ENCODE data around the gene SH3BGR.
"Not testable (repeated sequence)": the region's sequence is repeated elsewhere in the genome, so short reads cannot be mapped to it uniquely, and the experiment has no call there.

The SH3BGR gene

DNA sequence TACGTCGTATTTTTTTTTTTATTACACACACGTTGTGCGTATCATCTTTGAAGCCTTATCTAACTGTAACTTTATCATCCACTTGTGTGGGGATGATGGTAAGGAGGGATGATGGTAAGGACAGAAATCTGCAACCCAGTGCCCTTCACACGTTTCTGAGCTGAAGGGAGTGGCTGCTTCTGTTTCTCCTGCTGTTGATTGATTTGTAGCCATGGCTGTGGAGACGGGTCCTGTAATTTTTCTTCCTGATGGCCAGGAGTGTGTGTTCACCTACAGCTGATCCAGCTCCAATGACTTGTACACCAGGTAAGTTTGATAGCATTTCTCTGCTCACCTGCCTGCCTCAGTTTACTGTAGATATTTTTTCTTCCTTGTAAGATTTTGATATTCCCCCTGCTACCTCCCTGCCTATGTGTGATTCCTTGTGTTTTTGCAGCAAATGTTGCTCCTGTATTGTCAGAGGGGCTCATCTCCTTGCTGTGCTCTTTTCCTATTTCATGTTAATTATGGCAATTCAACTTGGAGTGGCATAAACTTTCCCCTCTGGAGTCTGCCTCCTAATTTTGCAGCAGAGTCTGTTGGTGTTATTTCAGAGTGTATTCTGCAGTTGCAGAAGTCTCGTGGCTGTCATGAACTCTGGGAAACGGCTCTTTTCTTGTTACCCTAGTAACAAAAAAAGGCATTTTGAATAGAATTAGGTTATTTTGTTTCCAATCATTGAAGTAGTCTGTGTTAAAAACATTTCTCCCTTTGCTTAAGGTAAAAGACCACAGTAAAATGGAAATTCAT lies 64.1 kb downstream of the SH3BGR start:
- DNase-seq (ENCODE audit: low read depth) = no peak

DNA sequence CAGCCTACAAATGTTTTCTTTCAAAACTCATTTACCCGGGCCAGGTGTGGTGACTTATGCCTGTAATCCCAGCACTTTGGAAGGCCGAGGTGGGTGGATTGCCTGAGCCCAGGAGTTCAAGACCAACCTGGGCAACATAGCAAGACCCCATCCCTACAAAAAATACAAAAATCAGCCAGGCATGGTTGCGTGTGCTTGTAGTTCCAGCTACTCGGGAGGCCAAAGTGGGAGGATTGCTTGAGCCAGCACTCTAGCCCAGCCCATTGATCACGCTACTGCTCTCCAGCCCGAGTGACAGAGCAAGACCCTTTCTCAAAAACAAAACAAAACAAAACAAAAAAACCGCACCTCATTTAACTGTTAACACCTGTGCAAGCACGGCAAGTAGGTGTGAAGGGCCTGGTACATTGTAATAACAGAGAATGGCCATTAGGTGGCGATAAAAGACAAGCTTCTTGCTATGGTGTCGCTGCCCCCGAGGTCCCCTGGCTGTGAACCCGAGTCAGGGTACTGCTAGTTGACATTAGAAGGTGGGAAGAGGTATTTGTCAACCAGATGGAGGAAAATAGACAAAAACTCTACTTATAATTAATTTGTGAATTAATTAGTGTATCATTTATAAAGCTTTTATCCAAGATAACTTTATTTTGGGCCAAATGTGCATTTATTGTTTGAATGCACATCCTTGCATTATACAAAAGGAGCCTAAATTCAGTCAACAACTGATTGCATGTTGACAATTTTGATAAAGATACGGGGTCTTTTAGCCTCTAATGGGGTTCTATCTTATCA lies 66.5 kb downstream of the SH3BGR start:
- peak; percentile 15 for DNase-seq (ENCODE audit: low read depth)

- no peak for DNase-seq (ENCODE audit: low read depth)
Measured at GRCh38 chr21:39518847-39519210, 67.1 kb downstream of the SH3BGR start.

- no peak for DNase-seq (ENCODE audit: low read depth)
Measured at GRCh38 chr21:39519835-39520234, 68.1 kb downstream of the SH3BGR start.

DNA sequence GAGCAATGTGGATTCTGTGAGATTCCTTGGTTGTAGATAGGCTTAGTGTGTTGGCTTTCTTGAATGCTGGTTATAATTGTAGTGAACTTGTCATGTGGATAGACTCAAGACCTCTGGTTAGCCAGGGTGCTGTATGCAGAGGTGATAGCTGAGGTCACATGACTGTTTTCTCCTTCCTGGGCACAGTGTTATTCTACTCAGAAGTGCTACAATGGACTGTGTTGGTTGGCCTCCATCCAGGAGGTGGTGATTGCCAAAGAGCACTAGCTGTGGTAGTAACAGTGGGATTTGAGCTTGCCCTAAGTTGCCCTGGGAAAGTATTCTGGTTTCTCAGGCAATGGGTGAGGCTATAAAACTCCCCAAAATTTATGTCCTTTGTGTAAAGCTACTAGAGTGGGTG lies 71.6 kb downstream of the SH3BGR start:
- no peak for DNase-seq (ENCODE audit: low read depth)

DNA sequence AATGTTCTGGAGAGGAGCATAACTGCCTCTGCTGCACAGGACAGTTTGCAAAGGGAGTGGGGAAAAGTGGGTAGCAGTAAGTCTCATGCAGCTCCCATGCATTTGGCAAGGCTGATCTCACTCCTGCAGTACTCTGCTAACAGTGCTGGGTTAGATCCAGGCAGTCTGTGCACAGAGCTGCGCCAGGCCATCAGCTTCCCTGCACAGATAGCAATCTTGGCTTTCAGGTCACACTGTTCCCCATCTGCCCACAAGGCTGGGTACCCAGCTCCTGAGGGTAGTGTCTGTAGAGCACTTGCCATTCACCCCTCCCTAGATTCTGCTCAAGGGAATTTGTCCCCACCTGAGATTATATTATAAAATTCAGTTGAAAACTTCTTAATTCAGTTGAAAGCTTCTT lies 72.1 kb downstream of the SH3BGR start:
- no peak for DNase-seq (ENCODE audit: low read depth)

GRCh38 chr21:39525129-39525528 lies 73.4 kb downstream of the SH3BGR start:
- DNase-seq (ENCODE audit: low read depth) = no peak

GRCh38 chr21:39525601-39526000 lies 73.8 kb downstream of the SH3BGR start:
- no peak for DNase-seq (ENCODE audit: low read depth)

DNA sequence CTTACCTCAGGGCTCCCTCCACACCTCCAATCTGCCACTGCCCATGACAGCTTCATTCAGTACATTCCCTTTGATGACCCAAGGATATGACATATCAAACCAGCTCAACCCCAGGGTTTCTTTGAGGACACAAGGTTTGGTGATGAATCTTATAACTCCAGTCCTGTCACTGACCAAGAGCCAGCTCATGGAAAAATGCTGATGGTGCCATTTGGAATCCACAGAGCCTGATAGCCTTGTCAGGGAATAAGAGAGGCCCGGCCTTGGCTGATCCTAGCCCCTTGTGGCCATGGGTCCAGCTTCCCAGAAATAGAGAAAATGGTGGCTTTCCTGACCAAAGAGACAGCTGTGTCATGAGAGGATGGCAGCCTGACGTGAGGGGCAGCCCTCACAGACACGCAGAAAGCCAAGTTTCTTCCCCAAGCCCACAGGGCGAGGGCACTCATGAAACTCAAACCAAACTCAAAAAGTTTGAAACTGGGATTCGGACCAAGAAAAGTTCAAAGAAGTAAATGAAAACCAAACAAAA lies 75.4 kb downstream of the SH3BGR start:
- no peak for DNase-seq (ENCODE audit: low read depth)

DNA sequence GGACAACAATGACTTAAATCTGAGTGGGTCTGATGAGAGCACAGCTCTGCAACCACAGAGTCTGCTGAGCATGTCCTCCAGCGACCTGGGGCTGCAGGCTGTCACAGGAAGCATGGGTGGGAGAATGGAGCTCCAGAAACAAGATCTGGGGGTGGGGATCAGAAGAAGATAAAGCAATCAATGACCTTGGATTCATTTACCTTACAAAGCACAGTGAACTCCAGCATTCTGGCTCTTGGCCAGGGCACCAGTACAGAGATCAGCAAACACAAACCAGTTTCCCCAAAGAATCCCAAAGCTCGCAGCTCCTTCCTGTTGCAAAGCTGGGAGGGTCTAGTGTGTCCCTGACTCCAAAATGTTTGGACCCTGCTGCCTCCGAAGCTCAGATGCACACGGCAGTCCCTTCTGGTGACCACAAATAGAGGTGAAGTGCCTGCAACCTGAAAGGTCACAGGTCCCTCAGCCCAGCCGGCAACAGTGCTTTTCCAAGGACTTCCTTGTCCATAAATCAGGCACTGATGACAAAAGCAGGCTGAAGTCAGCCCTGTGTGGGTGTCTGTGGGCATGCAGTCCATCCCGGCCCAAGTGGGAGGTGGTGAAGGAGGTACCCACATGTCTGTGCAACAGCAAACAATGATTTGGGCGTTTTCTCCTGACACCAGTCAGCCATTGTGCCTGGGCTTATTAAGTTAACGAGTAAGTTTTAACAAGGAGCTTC lies 76.1 kb downstream of the SH3BGR start:
- no peak for DNase-seq (ENCODE audit: low read depth)

GRCh38 chr21:39529026-39529425 lies 77.3 kb downstream of the SH3BGR start:
- DNase-seq (ENCODE audit: low read depth) = no peak

- no peak for DNase-seq (ENCODE audit: low read depth)
Measured at GRCh38 chr21:39531064-39531463, 79.3 kb downstream of the SH3BGR start.

DNA sequence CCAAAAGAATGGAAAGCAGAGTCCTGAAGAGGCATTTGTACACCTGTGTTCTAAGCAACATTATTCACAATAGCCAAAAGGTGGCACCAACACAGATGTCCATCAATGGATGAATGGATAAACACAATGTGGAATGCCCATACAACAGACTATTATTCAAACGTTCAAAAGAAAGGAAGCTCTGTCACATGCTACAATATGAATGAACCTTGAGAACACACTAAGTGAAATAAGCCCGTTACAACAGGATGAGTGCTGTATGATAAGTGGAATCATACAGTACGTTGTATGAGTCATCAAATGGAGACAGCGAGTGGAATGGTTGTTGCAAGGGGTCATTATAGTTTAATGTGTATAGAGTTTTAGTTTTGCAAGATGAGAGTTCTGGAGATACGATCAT lies 80.1 kb downstream of the SH3BGR start:
- no peak for DNase-seq (ENCODE audit: low read depth)

GRCh38 chr21:39533545-39534380 lies 82.0 kb downstream of the SH3BGR start:
- DNase-seq (ENCODE audit: low read depth) = no peak

DNA sequence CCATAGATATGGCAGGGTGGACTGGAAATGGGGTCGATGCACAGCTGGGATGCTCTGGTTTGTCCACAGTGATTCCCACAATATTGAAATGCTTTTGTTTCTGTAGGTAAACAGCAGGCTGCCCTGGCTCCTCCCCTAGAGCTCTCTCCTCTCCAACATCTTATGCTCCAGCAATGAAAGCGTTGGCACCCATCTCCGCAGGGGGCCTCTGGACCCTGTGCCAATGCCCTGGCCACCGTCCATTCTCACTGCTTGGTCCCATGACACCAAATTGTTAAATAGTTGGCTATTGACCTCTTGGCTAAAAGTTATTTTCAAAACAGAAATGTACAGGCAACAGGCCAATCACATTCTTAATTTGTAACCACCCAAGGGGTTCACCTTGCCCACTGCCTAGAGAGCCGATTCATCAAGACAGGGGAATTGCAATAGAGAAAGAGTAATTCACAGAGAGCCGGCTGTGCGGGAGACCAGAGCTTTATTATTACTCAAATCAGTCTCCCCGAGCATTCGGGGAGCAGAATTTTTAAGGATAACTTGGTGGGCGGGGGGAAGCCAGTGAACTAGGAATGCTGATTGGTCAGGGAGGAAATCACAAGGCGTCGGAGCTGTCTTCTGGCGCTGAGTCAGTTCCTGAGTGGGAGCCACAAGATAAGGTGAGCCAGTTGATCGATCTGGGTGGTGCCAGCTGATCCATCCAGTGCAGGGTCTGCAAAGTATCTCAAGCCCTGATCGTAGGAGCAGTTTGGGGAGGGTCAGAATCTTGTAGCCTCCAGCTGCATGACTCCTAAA lies 84.1 kb downstream of the SH3BGR start:
- DNase-seq (ENCODE audit: low read depth) = no peak

DNA sequence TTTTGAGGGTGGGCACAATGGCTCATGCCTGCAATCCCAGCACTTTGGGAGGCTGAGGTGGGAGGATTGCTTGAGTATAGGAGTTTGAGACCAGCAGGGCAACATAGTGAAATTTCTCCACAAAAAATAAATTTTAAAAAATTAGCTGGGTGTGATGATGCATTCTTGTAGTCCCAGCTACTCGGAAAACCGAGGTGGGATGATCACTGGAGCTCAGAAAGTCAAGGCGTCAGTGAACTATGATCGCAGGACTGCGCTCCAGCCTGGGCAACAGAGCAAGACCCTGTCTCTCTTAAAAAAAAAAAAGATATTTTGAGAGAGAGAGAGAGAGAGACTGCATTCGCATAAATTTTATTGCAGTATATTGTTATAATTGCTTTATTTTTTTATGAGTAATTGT lies 85.1 kb downstream of the SH3BGR start:
- DNase-seq (ENCODE audit: low read depth) = no peak

- no peak for DNase-seq (ENCODE audit: low read depth)
Measured at GRCh38 chr21:39537571-39537970, 85.8 kb downstream of the SH3BGR start.

DNA sequence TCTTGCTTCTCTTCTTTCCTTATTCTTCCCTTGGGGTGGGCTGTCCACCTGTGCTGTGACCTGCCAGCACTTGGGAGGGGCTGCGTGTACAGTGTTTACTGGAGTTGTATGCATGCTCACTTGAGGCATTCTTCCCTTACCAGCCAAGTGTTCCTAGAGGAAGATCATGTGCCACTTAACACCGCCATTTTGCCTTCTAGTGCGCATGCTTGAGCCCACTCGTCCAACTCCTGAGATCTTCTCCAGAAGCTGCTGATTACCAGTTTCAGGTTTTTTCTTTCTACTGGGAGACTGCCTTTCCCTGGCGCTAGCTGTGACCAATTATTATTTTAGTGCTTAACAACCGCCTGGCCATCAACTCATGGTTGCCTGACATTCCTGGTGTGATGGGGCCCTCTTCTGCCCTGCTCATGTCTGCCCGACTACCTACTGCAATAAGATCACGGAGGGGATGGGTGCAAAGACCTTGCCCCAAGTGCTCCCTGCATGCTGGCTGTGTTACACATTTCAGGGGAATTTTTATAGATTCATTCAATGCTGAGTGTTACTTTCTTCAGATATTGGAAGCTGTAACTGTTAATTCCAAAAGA lies 86.8 kb downstream of the SH3BGR start:
- no peak for DNase-seq (ENCODE audit: low read depth)

- not testable (repeated sequence) for DNase-seq (ENCODE audit: low read depth)
Measured at GRCh38 chr21:39540367-39540766, 88.6 kb downstream of the SH3BGR start.

DNA sequence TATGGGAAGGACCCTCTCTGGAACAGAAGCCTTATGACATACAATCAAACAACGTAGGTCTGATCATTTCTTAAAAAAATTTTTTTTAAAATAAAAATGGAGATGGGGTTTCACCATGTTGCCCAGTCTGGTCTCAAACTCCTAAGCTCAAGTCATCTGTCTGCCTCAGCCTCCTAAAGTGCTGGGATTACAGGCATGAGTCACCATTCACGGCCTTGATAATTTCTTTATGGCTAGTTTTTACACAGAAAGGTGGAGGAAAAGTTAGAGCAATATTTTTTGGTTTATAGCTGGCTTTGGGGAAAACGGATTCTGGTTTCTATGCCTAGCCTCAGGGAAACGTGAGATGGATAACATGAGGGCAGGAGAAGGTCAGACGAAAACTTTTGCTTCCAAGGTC lies 91.0 kb downstream of the SH3BGR start:
- no peak for DNase-seq (ENCODE audit: low read depth)

DNA sequence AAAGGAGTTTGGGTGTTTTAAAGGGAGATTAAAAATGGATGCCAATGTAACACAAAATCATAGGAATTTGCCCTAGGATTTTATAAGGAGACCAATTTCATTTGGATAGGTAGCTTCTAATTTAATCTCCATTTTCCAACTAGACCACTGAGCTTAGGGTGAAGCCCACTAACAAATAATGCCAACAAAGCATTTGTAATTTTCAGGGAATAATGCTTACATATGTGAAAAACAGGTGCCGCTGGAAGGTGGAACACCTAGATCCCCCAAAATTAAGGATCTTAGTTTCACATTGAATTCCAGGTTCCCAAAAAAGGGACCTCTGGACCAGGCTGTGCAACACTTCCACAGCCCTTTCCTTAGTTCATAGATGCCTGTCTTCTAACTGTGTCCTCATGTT lies 94.8 kb downstream of the SH3BGR start:
- DNase-seq (ENCODE audit: low read depth) = no peak
